ENCODE results near the gene DNAJC22.

DNAJC22 gene

DNA sequence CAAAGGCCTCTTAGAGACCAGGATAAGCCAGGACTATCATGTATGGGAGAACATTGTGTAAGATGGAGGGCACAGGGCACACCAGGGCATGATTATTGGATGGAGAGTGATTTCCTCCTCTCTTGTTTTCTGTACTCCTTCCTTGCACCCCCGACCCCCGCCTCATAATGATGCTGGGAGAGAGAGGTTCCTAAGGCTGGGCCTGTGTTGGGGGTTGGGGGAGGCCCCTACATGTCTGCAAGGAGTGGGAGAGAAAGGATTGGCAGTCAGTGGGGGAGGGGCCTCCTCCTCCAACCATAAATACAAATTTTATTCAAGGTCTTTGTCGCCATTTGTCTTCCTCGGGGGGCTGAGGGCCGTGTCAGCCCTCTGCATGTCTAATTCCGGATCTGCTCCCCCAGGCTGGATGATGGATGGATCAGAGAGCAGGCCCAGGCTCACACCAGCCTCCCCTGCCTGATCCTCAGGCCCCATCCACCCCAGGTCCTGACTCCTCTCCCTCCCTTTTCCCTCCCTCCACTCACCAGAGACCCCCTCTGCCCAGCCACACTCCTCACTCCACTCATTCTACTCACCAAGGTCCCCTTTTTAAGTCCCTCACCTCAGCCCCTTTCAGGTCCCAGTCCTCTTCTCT is 7.7 kb upstream of the DNAJC22 start:
- no peak for TF ChIP-seq FOXP2 (optimal IDR thresholded peaks at IDR 0.05; ENCODE audit: borderline replicate concordance, extremely low read depth, extremely low read length, insufficient read depth)
- TF ChIP-seq, protein P1, sequence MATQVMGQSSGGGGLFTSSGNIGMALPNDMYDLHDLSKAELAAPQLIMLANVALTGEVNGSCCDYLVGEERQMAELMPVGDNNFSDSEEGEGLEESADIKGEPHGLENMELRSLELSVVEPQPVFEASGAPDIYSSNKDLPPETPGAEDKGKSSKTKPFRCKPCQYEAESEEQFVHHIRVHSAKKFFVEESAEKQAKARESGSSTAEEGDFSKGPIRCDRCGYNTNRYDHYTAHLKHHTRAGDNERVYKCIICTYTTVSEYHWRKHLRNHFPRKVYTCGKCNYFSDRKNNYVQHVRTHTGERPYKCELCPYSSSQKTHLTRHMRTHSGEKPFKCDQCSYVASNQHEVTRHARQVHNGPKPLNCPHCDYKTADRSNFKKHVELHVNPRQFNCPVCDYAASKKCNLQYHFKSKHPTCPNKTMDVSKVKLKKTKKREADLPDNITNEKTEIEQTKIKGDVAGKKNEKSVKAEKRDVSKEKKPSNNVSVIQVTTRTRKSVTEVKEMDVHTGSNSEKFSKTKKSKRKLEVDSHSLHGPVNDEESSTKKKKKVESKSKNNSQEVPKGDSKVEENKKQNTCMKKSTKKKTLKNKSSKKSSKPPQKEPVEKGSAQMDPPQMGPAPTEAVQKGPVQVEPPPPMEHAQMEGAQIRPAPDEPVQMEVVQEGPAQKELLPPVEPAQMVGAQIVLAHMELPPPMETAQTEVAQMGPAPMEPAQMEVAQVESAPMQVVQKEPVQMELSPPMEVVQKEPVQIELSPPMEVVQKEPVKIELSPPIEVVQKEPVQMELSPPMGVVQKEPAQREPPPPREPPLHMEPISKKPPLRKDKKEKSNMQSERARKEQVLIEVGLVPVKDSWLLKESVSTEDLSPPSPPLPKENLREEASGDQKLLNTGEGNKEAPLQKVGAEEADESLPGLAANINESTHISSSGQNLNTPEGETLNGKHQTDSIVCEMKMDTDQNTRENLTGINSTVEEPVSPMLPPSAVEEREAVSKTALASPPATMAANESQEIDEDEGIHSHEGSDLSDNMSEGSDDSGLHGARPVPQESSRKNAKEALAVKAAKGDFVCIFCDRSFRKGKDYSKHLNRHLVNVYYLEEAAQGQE (IDR thresholded peaks at IDR 0.05; ENCODE audit: insufficient read depth in 1 of 2, low read depth in 2 of 2, low read length in 2 of 2), result no peak
- no peak for TF ChIP-seq SIN3A (IDR thresholded peaks at IDR 0.05; ENCODE audit: borderline replicate concordance, insufficient read depth, low read length)
- no peak for TF ChIP-seq POLR2AphosphoS5 (IDR thresholded peaks at IDR 0.05; ENCODE audit: low read depth, low read length)
- no peak for TF ChIP-seq TAF1 (IDR thresholded peaks at IDR 0.05; ENCODE audit: borderline replicate concordance, insufficient read depth, low read length)

DNA sequence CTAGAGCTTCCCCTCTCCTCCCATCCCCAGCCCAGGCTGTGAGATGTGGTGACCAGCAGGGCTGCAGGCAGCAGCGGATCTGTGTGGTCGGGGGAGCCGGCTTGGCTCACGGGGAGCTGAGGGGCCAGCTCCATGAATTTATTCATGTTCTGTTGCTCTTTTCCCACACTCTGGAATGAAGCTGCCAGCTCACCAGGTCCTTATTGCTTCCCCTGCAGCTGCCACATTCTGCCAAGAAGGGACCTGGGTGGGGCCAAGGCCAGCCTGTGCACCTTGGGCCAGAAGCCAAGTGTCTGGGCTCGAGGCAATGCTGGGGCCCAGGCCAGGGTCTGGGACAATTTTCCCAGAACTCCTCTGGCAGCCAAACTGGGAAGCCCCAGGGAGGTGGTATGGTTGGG is 7.2 kb upstream of the DNAJC22 start:
- TF ChIP-seq TAF1 (IDR thresholded peaks at IDR 0.05; ENCODE audit: borderline replicate concordance, insufficient read depth, low read length), result no peak
- no peak for TF ChIP-seq POLR2AphosphoS5 (IDR thresholded peaks at IDR 0.05; ENCODE audit: low read depth, low read length)
- TF ChIP-seq SIN3A (IDR thresholded peaks at IDR 0.05; ENCODE audit: borderline replicate concordance, insufficient read depth, low read length), result no peak
- TF ChIP-seq FOXP2 (optimal IDR thresholded peaks at IDR 0.05; ENCODE audit: borderline replicate concordance, extremely low read depth, extremely low read length, insufficient read depth), result no peak
- TF ChIP-seq, protein P1 (IDR thresholded peaks at IDR 0.05; ENCODE audit: insufficient read depth in 1 of 2, low read depth in 2 of 2, low read length in 2 of 2), result no peak

DNA sequence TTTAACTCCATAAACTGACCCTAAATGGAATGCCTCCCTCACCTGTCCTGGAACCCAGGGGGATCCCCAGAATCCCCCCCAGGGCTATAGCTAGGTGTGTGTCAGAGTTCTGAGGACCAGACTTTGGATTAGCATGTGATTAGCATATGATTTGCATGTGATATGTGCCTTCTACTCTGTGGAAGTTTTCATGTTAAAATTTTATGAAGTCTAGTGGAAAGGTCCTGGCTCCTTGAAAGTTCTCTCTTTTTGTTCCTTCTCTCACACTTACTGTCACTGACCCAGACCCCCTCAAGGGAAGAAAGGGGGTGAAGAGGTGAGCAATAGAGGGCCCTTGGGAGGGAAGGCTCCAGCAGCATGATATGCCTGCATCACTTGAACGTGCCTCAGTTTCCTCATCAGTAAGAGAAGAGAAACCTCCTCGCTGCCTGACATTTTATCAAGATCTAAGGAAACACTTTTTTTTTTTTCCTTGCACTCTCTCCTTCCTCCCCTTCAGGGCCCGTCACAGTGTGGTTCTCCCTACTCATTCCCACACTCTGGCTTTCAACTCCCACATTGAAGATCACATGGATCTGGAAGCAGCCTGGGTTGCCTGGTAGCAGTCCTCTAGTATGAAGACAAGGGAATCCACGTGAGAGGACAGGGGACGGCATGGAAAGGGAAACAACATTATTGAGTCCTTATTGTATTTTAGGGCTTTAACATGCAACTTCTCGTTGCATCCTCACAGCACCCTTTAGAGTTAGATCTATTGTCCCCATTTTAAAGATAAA is 6.4 kb upstream of the DNAJC22 start:
- TF ChIP-seq TAF1 (IDR thresholded peaks at IDR 0.05; ENCODE audit: borderline replicate concordance, insufficient read depth, low read length) (no peak), SIN3A (IDR thresholded peaks at IDR 0.05; ENCODE audit: borderline replicate concordance, insufficient read depth, low read length) (no peak), POLR2AphosphoS5 (IDR thresholded peaks at IDR 0.05; ENCODE audit: low read depth, low read length) (no peak), FOXP2 (optimal IDR thresholded peaks at IDR 0.05; ENCODE audit: borderline replicate concordance, extremely low read depth, extremely low read length, insufficient read depth) (no peak)
- TF ChIP-seq, protein P1 (IDR thresholded peaks at IDR 0.05; ENCODE audit: insufficient read depth in 1 of 2, low read depth in 2 of 2, low read length in 2 of 2), result no peak

DNA sequence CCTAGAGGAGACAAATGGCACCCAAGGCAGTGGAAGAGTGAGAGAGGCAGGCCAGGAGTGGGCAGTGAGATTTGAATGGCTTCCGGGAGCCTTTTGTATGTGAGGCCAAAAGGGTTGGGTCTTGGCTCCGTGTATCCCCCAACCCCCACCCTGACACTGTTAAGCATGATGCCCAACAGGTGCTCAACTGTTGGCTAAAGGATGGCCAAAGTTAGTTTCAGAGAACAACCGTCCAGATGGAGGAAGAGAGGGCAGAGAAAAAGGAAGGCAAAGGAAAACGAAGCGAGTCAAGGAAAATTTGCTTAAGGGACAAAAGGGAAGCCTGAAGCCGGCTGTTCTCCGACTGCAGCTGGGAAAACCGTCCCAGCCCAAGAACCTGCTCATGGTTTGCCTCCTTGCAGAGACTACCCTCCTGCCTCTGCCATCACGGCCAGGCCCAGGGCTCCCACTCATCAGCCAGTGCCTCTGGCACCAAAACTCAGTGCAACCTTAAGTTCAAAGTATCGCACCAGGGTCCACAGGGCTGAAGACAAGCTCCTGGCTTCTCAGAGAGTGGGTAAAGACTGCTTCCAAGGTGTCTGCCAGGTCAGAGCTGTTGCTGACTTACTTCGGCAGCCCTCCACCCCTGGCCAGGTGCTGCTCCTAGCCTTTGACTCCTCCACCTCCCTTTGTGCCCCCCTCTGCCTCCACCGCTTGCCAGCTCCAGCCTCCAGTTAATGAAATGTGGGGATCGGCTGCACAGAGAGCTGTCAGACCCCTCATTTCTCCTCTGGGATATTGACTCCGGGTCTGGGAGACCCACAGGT is 5.5 kb upstream of the DNAJC22 start:
- no peak for TF ChIP-seq POLR2AphosphoS5 (IDR thresholded peaks at IDR 0.05; ENCODE audit: low read depth, low read length)
- TF ChIP-seq, protein P1 (IDR thresholded peaks at IDR 0.05; ENCODE audit: insufficient read depth in 1 of 2, low read depth in 2 of 2, low read length in 2 of 2), result no peak
- TF ChIP-seq SIN3A (IDR thresholded peaks at IDR 0.05; ENCODE audit: borderline replicate concordance, insufficient read depth, low read length), result no peak
- TF ChIP-seq TAF1 (IDR thresholded peaks at IDR 0.05; ENCODE audit: borderline replicate concordance, insufficient read depth, low read length), result no peak
- TF ChIP-seq FOXP2 (optimal IDR thresholded peaks at IDR 0.05; ENCODE audit: borderline replicate concordance, extremely low read depth, extremely low read length, insufficient read depth), result no peak

Measured in PFSK-1 (cell line).